HG03520 (cell line): ENCODE results near the gene RASAL2.
"Not testable (repeated sequence)": the region's sequence is repeated elsewhere in the genome, so short reads cannot be mapped to it uniquely, and the experiment has no call there.

ENCODE experiments used
- ATAC-seq: cut with Tn5 transposase; IDR thresholded peaks from one replicate; pipeline ENCODE4 v1.9.1; 2021; ENCODE audit warnings: mild to moderate bottlenecking, moderate library complexity; ENCODE audit not compliant: unreplicated experiment

Gene RASAL2

GRCh38 chr1:178500091-178500770 is 406.3 kb downstream of the RASAL2 start:
- ATAC-seq, result no peak

GRCh38 chr1:178500936-178501554 is 407.1 kb downstream of the RASAL2 start:
- no peak for ATAC-seq

- peak; percentile 75 for ATAC-seq
Measured at GRCh38 chr1:178501705-178502329, 407.9 kb downstream of the RASAL2 start.

GRCh38 chr1:178502330-178502714 is 408.4 kb downstream of the RASAL2 start:
- no peak for ATAC-seq

GRCh38 chr1:178502856-178503255 is 409.0 kb downstream of the RASAL2 start:
- ATAC-seq, result no peak

DNA sequence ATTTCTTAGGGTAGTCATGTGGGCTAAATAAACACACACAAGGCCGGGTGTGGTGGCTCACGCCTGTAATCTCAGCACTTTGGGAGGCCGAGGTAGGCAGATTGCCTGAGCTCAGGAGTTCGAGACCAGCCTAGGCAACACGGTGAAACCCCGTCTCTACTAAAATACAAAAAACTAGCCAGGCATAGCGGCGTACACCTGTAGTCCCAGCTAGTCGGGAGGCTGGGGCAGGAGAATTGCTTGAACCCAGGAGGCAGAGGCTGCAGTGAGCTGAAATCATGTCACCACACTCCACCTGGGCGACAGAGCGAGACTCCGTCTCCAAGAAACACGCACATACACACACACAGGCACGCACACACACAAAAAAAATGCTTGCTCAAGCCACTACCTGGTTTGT is 409.4 kb downstream of the RASAL2 start:
- ATAC-seq, result not testable (repeated sequence)

DNA sequence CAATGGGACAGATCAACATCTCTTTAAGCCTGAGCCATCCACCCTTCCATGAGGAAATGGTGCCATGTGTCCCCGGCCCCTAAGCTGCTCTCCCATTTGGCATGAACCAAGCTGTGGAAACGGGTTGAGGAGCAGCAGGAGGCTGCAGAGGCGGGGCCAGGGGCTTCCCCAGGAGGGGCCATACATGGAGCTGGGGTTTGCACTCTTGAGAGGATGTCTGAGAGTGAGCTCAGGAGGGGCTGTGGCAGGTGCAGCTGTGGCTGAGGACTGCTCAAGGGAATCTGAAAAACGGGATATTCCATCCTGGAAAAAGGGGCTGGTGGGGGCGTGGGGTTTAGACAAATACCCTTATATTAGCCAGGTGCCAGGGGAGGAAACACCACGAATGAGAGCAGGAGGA is 409.9 kb downstream of the RASAL2 start:
- no peak for ATAC-seq

- no peak for ATAC-seq
Measured at GRCh38 chr1:178504286-178504685, 410.4 kb downstream of the RASAL2 start.

- no peak for ATAC-seq
Measured at GRCh38 chr1:178506177-178506576, 412.3 kb downstream of the RASAL2 start.

- no peak for ATAC-seq
Measured at GRCh38 chr1:178506669-178507068, 412.8 kb downstream of the RASAL2 start.

DNA sequence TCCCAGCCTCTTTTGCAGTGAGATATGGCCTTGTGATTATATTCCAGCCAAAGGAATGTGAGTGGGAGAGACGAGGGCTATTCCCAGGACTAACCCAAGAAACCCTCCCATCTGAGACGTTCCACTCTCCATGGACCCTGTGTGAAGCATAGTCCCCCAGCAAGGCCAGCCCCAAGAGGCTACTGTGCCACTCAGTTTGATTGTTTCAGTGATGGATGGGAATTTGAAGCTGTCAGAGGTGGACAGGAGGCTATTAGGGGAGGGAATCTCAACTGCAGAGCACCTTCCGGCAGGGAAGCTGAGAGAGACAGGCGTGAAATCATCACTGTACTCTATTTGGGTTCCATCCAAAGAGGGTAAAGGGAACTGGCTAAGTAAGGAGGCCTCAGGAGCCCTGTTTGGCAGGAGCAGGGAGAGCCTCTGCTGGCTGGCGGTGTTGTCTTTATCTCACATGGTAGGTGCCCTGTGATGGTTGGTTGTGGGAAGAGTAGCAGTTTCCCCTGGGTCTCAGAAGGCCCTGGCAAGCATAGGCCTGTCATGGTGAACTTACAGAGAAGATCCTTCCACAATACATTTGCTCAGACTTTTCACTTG is 415.6 kb downstream of the RASAL2 start:
- no peak for ATAC-seq

GRCh38 chr1:178510155-178510554 is 416.3 kb downstream of the RASAL2 start:
- ATAC-seq, result no peak

GRCh38 chr1:178512566-178513277 is 418.8 kb downstream of the RASAL2 start, which contains the start of gene TEX35:
Gene TEX35, plus strand, starts transcription at chr1:178513109. Its CDS starts 80 bp downstream, at chr1:178513189.
- ATAC-seq, result no peak

DNA sequence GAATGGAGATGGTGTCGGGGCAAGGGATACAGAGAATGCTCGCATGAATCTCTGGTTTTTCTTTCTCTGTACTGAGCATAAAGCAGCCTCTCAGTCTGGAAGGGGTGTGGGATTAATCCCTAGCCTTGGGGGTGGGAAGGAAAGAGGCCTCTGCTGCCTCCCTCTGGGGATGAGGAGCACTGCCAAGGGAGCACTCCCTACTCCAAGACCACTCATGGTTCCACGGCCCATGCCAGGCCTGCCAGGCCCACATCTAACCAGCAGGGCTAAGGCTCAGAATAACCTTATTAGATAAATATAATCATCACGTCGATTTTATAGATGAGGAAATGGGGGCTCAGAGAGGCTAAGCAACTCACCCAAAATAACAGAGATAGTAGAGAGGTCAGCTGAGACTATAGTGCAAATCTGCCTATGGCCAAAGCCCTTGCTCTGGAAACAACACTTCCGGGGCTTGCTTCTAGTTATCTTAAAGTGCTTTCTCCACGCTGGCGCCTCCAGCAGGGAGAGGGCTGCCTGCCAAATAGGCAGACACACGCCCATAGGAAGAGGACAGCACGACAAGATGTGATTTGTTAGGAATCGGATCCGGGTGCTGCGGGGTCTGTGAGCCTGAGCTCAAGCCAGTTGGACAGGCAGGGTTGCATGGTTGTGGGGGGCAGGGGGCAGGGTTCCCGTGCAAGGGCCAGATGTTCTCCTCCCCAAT is 419.5 kb downstream of the RASAL2 start:
- ATAC-seq, result no peak

- no peak for ATAC-seq
Measured at GRCh38 chr1:178516110-178516509, 422.2 kb downstream of the RASAL2 start.

DNA sequence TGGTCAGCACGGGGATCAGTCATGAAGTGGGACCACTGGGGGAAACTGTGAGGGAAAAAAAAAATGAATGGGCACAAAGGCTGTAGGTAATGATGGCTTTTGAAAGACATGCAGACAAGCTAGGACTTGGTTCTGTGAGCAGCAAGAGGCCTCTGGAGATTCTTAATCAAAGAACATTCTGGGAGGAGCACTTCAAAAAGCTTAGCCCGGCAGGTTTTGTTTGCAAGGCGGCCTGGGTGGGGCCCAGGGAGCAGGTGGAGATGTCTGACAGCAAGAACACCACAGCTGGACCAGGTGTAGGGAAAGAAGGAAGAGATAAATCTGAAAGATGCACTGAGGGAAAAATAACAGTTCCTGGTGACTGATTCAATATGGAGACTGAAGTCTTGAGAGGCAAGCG is 425.0 kb downstream of the RASAL2 start:
- no peak for ATAC-seq

DNA sequence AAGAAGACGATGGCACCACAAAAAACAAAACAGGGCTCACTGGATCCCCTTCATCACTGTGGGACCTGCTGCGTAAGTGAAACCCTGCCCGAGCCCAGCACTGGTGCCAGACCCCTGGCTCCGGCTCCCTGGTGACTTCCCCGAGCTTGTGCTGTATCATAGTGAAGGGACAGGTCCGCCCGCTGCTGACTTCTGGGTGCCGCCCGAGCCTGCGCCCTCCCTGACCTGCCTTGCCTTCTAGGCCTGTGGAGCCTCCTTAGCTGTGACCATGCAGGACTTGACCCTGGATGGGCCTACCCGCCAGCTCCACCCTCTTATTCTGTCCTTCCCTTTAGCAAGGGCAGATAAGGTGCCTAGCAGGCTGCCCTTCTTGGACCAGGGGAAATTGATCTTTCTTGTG is 426.9 kb downstream of the RASAL2 start:
- no peak for ATAC-seq

DNA sequence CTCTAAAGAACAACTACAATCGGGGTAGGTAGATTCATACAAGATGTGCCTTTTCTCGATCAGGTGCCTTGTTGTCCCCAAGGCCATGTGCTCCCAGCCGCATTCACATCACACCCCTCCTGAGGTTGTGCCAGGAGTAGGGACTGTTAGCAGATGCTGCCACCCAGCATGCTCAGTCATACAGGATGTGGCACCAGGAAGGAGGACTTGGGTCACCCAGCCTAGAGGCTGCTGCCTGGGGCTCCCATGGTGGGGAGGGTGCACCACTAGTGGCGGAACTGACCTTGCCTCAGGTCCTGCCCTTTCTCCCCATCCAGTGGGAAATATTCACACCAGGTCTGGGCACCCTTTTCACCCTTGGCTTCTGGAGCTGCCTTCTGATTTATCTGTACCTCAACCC is 427.3 kb downstream of the RASAL2 start:
- no peak for ATAC-seq

DNA sequence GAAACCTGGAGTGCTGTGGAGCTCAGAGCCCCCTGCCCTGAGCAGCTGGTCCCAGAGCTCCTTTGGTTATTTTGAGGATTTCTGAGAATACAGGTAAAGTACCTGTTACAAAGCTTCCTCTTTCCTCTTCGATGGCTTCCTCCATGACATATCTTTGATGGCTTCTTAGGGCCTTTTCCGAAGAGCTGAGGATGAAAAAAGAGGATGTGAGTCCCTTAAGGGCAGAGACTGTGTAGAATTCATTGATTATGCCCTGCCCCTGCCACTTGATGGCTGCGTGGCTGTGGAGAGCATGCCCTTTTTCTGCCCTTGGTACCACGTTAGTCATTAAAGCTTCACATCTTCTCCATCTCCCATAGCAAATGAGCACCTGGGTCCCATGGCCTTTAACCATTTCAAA is 433.2 kb downstream of the RASAL2 start:
- no peak for ATAC-seq

- no peak for ATAC-seq
Measured at GRCh38 chr1:178528228-178528952, 434.5 kb downstream of the RASAL2 start.
